PC-3 (cell line): ENCODE data around the gene ADAM19. TPM values are rescaled to one million over a fixed set of nuclear protein-coding genes. Genes with fewer than 3 reads are reported as not detected.
A peak's percentile ranks its signal among the peaks of the same experiment; 100 is the strongest.

Source experiments
- ATAC-seq: fragments of 200-7000 bp; cut with Tn5 transposase; 2 replicates; pipeline ENCODE4 v1.9.1; 2020; ENCODE audit warnings: mild to moderate bottlenecking, moderate library complexity
- BruUV-seq: library from RNA; stranded (reverse); fragments of 400-500 nt; replicated peaks from 2 replicates; lab custom pipeline; 2021; lab: Mats Ljungman, UMichigan
- CTCF ChIA-PET: fragments of 300-600 bp; sonication (Branson Sonifier 250); formaldehyde crosslinking; loops from one replicate; lab custom pipeline; 2022; ENCODE audit warnings: antibody characterized with exemption; lab: Charles Lee
- POLR2A ChIA-PET: fragments of 300-600 bp; sonication (Branson Sonifier 250); formaldehyde crosslinking; loops from one replicate; lab custom pipeline; 2022; ENCODE audit warnings: antibody characterized with exemption; ENCODE audit not compliant: unreplicated experiment; lab: Charles Lee
- DNase-seq: peaks from one replicate; pipeline ENCODE4 v3.0.0-alpha.2; 2015
- H2AFZ ChIP-seq: fragments of 300-600 bp; sonication (generic); 2 replicates; pipeline ENCODE4 v1.6.0; 2016; ENCODE audit warnings: antibody characterized with exemption, low read length
- H3F3A ChIP-seq: fragments of 300-600 bp; sonication (generic); one replicate; pipeline ENCODE4 v1.6.0; 2017; ENCODE audit warnings: antibody characterized with exemption, low read length, control low read depth, mild to moderate bottlenecking; ENCODE audit not compliant: unreplicated experiment
- H3K27ac ChIP-seq: fragments of 300-600 bp; sonication (generic); 2 replicates; pipeline ENCODE4 v1.5.1; 2016; ENCODE audit warnings: mild to moderate bottlenecking, low read length
- H3K27me3 ChIP-seq: fragments of 300-600 bp; sonication (generic); 2 replicates; pipeline ENCODE4 v1.6.1; 2016; ENCODE audit warnings: low read length, mixed read lengths
- H3K36me3 ChIP-seq: fragments of 300-600 bp; sonication (generic); 2 replicates; pipeline ENCODE4 v1.6.1; 2016; ENCODE audit warnings: low read depth, mixed run types, low read length, mixed read lengths
- H3K4me1 ChIP-seq: fragments of 300-600 bp; sonication (generic); 2 replicates; pipeline ENCODE4 v1.5.1; 2016; ENCODE audit warnings: low read length; ENCODE audit not compliant: insufficient read depth
- H3K4me2 ChIP-seq: fragments of 300-600 bp; sonication (generic); 2 replicates; pipeline ENCODE4 v1.6.0; 2016; ENCODE audit warnings: low read length
- H3K4me3 ChIP-seq: fragments of 300-600 bp; sonication (generic); 2 replicates; pipeline ENCODE4 v1.5.1; 2016; ENCODE audit warnings: mild to moderate bottlenecking, low read length, mixed read lengths
- H3K79me2 ChIP-seq: fragments of 300-600 bp; sonication (generic); 2 replicates; pipeline ENCODE4 v1.6.1; 2017; ENCODE audit warnings: low read length, mixed read lengths
- H3K9ac ChIP-seq: fragments of 300-600 bp; sonication (generic); 2 replicates; pipeline ENCODE4 v1.6.0; 2016; ENCODE audit warnings: mild to moderate bottlenecking, low read length
- H3K9me2 ChIP-seq: fragments of 300-600 bp; sonication (generic); replicated peaks from 2 replicates; pipeline ENCODE4 v1.6.1; 2016; ENCODE audit warnings: mixed run types, low read length, mixed read lengths
- H3K9me3 ChIP-seq: fragments of 300-600 bp; sonication (generic); 2 replicates; pipeline ENCODE4 v1.6.1; 2016; ENCODE audit warnings: low read length, mixed read lengths
- H4K20me1 ChIP-seq: fragments of 300-600 bp; sonication (generic); 2 replicates; pipeline ENCODE4 v1.6.1; 2016; ENCODE audit warnings: low read length, mixed read lengths
- CTCF ChIP-seq: fragments of 300-600 bp; sonication (generic); conservative IDR thresholded peaks from 2 replicates; pipeline ENCODE4 v1.5.1; 2017; ENCODE audit warnings: antibody characterized with exemption, low read depth, mild to moderate bottlenecking, low read length
- EZH2 ChIP-seq: fragments of 300-600 bp; sonication (generic); IDR thresholded peaks from one replicate; pipeline ENCODE4 v1.6.1; 2017; ENCODE audit warnings: antibody characterized with exemption, mild to moderate bottlenecking, low read length; ENCODE audit not compliant: unreplicated experiment
- EZH2phosphoT487 ChIP-seq: fragments of 300-600 bp; sonication (generic); IDR thresholded peaks from 2 replicates; pipeline ENCODE4 v1.6.1; 2018; ENCODE audit warnings: mild to moderate bottlenecking, antibody characterized with exemption, low read length, borderline replicate concordance
- intact Hi-C: fragments of 100-400 bp; cut with micrococcal nuclease; formaldehyde crosslinking; loops from 2 replicates; pipeline ENCODE4 v1.9.0; 2023
- total RNA-seq: library from RNA; depleted of rRNA; stranded (reverse); fragments of >200 nt; gene quantifications from 2 replicates; pipeline ENCODE4 v1.2.3, GENCODE V29; 2014

Gene ADAM19
- total RNA-seq, 1 experiment from 2014 or later, result 115 TPM

GRCh38 chr5:157563373-157563928 lies 12.1 kb downstream of the ADAM19 start:
- no peak overlapping the region for H3K4me2 ChIP-seq
- no peaks in the 10 kb centered on the region; the same call in 1 of the 2 replicates for H3K9me2 ChIP-seq
- 0 out of 2 replicates have a peak, but pooled peaks cover 9% of the 10 kb centered on the region for H4K20me1 ChIP-seq
- H3K27me3 ChIP-seq, result no peaks in the 10 kb centered on the region
- H3K79me2 ChIP-seq, result peaks cover 95% of the 10 kb centered on the region
- no peak overlapping the region for H2AFZ ChIP-seq
- H3K27ac ChIP-seq, result peak overlapping the region; percentile 44
- BruUV-seq, result no TSS peak
- H3K36me3 ChIP-seq, result peaks cover 76% of the 10 kb centered on the region
- CTCF ChIA-PET, result no interaction called here
- peaks cover 37% of the 10 kb centered on the region for H3K4me1 ChIP-seq
- H3K9ac ChIP-seq, result no peak overlapping the region
- intact Hi-C loops, result no loop called here
- TF ChIP-seq CTCF, result no peak
- no peak for TF ChIP-seq EZH2
- no peak for TF ChIP-seq EZH2phosphoT487
- POLR2A ChIA-PET, result interaction anchor here (0.6 kb wide), 1 partner anchor 14 kb away, joined by 3 read pairs; no protein-coding TSS in a partner anchor
- ATAC-seq, result peak; percentile 78
- no peak overlapping the region for H3K4me3 ChIP-seq
- no peaks in the 10 kb centered on the region for H3K9me3 ChIP-seq
- peak; percentile 77 for DNase-seq
- H3F3A ChIP-seq, result peaks cover 12% of the 10 kb centered on the region

DNA sequence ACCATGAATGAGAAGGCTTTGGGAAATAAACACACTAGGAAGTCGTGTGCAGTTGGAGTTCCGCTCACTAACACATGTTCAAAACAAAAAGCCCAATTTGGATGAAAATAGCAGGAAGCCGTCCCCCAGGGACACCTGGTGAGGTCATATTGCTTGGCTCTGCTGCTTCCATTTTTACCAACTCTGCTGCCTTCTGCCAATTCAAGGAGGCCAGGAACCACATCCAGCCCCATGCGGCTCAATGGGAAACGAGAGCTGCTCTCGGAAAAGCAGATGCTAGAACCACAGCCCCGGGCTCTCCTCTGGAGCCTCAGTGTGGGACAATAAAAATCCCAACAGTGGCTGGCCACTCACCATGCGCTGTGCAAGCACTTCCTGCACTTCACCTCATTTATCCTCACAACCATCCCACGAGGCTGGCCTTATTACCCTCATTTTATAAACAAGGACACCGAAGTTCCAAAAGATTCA lies 13.4 kb downstream of the ADAM19 start:
- Histone ChIP-seq H4K20me1 (0 out of 2 replicates have a peak, but pooled peaks cover 9% of the 10 kb centered on the region), H3K36me3 (peaks cover 71% of the 10 kb centered on the region), H3K9me2 (no peaks in the 10 kb centered on the region; the same call in 1 of the 2 replicates), H2AFZ (no peak overlapping the region), H3K27me3 (no peaks in the 10 kb centered on the region), H3K9me3 (no peaks in the 10 kb centered on the region), H3K79me2 (peaks cover 94% of the 10 kb centered on the region), H3K27ac (no peak overlapping the region), H3F3A (peaks cover 23% of the 10 kb centered on the region), H3K4me1 (peaks cover 50% of the 10 kb centered on the region), H3K4me3 (no peak overlapping the region), H3K9ac (no peak overlapping the region), H3K4me2 (no peak overlapping the region)
- CTCF ChIA-PET, result no interaction called here
- TF ChIP-seq EZH2phosphoT487 (no peak), CTCF (no peak), EZH2 (no peak)
- no peak for ATAC-seq
- DNase-seq, result no peak
- intact Hi-C loops, result no loop called here
- POLR2A ChIA-PET, result interaction anchor here (0.6 kb wide), 1 partner anchor 12 kb away, joined by 3 read pairs; no protein-coding TSS in a partner anchor
- BruUV-seq, result TSS peak; percentile 3

GRCh38 chr5:157561110-157561509 lies 14.5 kb downstream of the ADAM19 start:
- intact Hi-C loops, result no loop called here
- ATAC-seq (no peak), DNase-seq (no peak)
- no peak overlapping the region for H3K27ac ChIP-seq
- H3K4me1 ChIP-seq, result peaks cover 57% of the 10 kb centered on the region
- ChIA-PET CTCF (no interaction called here), POLR2A (no interaction called here)
- H2AFZ ChIP-seq, result no peak overlapping the region
- peaks cover 72% of the 10 kb centered on the region for H3K36me3 ChIP-seq
- H3K9me2 ChIP-seq, result no peaks in the 10 kb centered on the region; the same call in 1 of the 2 replicates
- peaks cover 94% of the 10 kb centered on the region for H3K79me2 ChIP-seq
- no peak overlapping the region for H3K4me3 ChIP-seq
- TF ChIP-seq CTCF, result no peak
- H3F3A ChIP-seq, result peaks cover 23% of the 10 kb centered on the region
- no peaks in the 10 kb centered on the region for H3K27me3 ChIP-seq
- H3K9ac ChIP-seq, result no peak overlapping the region
- no peaks in the 10 kb centered on the region for H3K9me3 ChIP-seq
- 0 out of 2 replicates have a peak, but pooled peaks cover 9% of the 10 kb centered on the region for H4K20me1 ChIP-seq
- H3K4me2 ChIP-seq, result no peak overlapping the region
- BruUV-seq, result no TSS peak
